Measurements from ENCODE around the gene CYTH1. TPM values are rescaled to one million over a fixed set of nuclear protein-coding genes. Genes with fewer than 3 reads are reported as not detected.

CYTH1 gene
- total RNA-seq, 2 experiments from 2014 or later = 145 to 149 TPM

DNA sequence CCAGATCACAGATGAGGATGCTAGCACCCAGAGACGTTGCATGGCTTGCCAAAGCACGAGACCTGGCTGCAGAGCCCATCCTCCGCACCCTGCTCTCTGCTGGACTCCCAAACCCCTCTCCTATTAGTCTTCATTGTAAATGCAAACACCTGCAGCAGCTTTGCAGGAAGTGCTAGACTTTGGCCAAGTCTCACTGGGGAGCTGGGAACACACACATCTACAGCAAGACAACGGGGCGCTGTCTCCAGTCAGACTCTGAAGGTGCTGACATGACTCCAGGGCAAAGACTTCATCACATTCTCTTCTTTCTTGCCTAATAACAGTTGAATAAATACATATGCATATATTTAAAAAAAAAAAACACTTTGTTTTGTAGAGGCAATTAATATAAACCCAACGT lies 43.8 kb downstream of the CYTH1 start:
- H3K4me1 Mint-ChIP-seq (ENCODE audit: low read depth) = peaks cover 86% of the 10 kb centered on the region
- H3K27me3 Mint-ChIP-seq (ENCODE audit: low read depth) = no peaks in the 10 kb centered on the region
- peak overlapping the region; percentile 10 for H3K4me3 Mint-ChIP-seq
- no peak for DNase-seq
- H3K36me3 Mint-ChIP-seq (ENCODE audit: low read depth) = peaks cover 10% of the 10 kb centered on the region
- intact Hi-C loops (cut with micrococcal nuclease) = loop anchor here (5.0 kb wide), 2 partner anchors 39 to 486 kb away; no protein-coding TSS in a partner anchor
- no peaks in the 10 kb centered on the region for H3K9me3 Mint-ChIP-seq
- H3K27ac Mint-ChIP-seq = peak overlapping the region; percentile 32
- CTCF ChIA-PET = interaction anchor here (0.9 to 3.0 kb wide), 5 partner anchors 9 to 39 kb away, joined by 4 to 14 read pairs (median 4); no protein-coding TSS in a partner anchor

DNA sequence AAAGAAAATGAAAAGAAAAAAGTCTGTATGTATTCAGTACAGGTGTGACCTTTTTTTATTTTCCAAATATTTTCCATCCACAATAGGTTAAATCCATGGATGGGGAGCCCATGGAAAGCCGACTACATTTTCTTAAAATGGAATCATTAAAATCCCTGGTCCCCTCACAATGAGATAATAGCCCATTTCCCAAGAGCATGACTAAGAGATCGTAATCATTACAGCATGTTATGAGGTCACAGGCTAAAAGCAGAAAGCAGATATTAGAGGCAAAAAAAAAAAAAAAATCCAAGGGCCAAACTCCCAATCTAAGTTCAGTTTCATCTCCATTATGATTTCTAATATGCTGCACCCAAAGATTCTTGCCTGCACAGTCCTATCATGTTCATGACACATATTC lies 44.7 kb downstream of the CYTH1 start:
- CTCF ChIA-PET = interaction anchor here (0.9 to 3.0 kb wide), 7 partner anchors 10 to 43 kb away, joined by 4 to 14 read pairs (median 4); no protein-coding TSS in a partner anchor
- Mint-ChIP-seq H3K4me3 (peak overlapping the region; percentile 88), H3K27ac (peak overlapping the region; percentile 93), H3K36me3 (ENCODE audit: low read depth) (peaks cover 6% of the 10 kb centered on the region), H3K4me1 (ENCODE audit: low read depth) (peaks cover 86% of the 10 kb centered on the region), H3K27me3 (ENCODE audit: low read depth) (no peaks in the 10 kb centered on the region), H3K9me3 (no peaks in the 10 kb centered on the region)
- no peak for DNase-seq
- intact Hi-C loops (cut with micrococcal nuclease) = loop anchor here (5.0 kb wide), 2 partner anchors 40 to 485 kb away; no protein-coding TSS in a partner anchor

DNA sequence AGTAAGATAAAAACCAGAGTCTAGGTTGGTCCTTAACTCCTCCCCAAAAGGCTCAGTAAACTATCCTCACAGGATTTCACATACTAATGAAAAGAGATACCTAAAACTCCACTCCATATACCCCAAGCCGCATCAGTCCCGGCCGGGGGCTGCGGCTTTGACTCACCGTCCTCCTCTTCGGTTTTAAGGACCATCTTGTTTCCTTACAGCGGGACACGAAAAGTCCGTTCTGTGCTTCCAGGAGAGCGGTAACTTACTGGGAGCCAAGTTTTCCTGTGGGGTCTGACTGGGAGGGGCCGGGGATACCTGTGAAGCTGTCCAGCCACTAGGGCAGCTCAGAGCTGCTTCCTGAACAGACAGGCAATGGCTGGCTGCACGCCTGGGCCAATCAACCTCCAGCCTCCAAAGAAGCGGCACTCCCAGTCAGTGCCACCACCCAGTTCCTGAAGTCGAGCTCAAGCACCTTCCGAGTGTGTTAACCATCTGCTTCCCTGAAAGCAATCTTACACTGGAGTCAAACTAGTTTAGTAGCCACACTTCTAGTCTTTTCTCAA lies 45.5 kb downstream of the CYTH1 start:
- Mint-ChIP-seq H3K36me3 (ENCODE audit: low read depth) (peaks cover 5% of the 10 kb centered on the region), H3K9me3 (no peaks in the 10 kb centered on the region), H3K27ac (peak overlapping the region; percentile 93), H3K4me1 (ENCODE audit: low read depth) (peaks cover 86% of the 10 kb centered on the region), H3K4me3 (peak overlapping the region; percentile 88), H3K27me3 (ENCODE audit: low read depth) (no peaks in the 10 kb centered on the region)
- DNase-seq = peak; percentile 84
- CTCF ChIA-PET = interaction anchor here (0.9 to 3.0 kb wide), 5 partner anchors 11 to 51 kb away, joined by 3 to 14 read pairs (median 5); no protein-coding TSS in a partner anchor
- intact Hi-C loops (cut with micrococcal nuclease) = loop anchor here (1.0 to 5.0 kb wide), 5 partner anchors 9 to 484 kb away; no protein-coding TSS in a partner anchor

DNA sequence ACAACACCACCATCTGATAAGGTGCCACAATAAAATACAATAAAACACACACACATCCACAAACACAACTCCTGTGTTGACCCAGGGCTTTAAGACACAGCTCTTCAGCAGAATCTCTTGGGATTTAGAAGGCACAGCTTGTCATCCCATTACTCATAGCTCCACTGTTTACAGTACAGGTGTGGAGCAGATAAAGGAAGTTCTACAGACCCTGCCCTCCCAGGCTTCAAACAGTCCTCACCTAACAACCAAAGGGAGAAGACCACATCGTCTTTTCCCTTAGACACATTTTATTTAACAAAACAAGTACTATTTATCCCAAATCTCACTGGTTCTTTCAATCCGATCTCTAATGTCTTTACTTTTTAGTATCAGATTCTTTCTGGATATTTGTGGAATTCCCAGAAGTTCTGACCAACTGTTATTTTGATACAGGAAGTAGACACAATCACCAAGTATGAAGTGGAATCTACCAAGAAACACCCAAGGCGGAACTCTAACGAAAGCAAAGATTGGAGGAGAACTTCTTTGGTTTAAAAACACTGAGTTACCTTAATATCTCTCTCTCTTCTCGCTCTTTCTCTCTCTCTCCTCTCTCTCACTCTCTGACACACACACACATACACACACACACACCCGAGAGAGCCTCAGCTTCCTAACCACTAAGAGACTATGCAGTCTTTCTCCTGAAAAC lies 46.1 kb downstream of the CYTH1 start:
- intact Hi-C loops (cut with micrococcal nuclease) = loop anchor here (1.0 to 5.0 kb wide), 5 partner anchors 9 to 484 kb away; no protein-coding TSS in a partner anchor
- Mint-ChIP-seq H3K9me3 (no peaks in the 10 kb centered on the region), H3K27me3 (ENCODE audit: low read depth) (no peaks in the 10 kb centered on the region), H3K36me3 (ENCODE audit: low read depth) (peaks cover 5% of the 10 kb centered on the region), H3K4me1 (ENCODE audit: low read depth) (peaks cover 87% of the 10 kb centered on the region), H3K27ac (peak overlapping the region; percentile 93), H3K4me3 (peak overlapping the region; percentile 88)
- peak; percentile 49 for DNase-seq
- CTCF ChIA-PET = interaction anchor here (0.9 to 3.0 kb wide), 10 partner anchors 11 to 55 kb away, joined by 3 to 14 read pairs (median 4); no protein-coding TSS in a partner anchor

DNA sequence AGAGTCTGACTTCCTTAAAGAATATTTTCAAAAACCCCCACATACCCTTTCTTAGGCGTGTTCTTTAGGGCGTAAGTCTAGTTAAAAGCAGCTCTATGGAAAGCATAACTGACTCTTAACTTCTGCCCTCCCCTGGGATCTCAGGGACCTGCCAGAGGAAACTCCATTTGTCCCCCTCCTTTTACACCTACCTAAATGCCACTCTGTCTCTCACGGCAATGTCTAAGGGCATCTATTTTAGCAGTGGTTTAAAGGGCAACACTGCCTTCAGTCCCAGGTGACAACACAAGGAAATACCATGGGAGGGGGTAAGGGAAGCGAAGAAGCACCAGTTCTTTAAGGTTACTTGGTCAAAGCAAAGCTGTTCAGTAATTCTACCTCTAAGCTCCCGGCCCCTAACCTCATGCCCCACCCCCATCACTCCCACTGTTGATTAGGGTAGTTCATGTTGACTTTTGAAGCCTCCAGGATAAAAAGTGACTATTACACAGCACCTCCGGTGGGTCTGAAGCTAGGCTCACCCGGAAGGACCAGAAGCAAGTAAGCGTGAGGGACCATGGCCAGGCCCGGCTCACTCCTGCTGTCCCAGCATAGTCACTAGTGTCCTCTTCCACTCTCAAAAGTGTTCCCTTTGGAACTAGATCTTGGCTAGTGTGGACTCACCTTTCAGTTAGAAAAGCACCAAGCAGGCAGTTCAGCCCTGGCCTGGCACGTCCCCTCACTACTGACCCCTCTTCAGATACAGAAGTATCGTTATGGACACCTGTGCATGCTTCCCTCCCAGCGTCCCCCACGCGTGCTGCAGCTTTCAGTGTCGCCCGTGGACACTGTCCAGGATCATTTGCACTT lies 47.1 kb downstream of the CYTH1 start:
- H3K27ac Mint-ChIP-seq = peak overlapping the region; percentile 93
- H3K9me3 Mint-ChIP-seq = no peaks in the 10 kb centered on the region
- CTCF ChIA-PET = interaction anchor here (0.8 to 1.8 kb wide), 10 partner anchors 9 to 56 kb away, joined by 3 to 9 read pairs (median 4); no protein-coding TSS in a partner anchor
- H3K36me3 Mint-ChIP-seq (ENCODE audit: low read depth) = peaks cover 2% of the 10 kb centered on the region
- H3K4me1 Mint-ChIP-seq (ENCODE audit: low read depth) = peaks cover 84% of the 10 kb centered on the region
- intact Hi-C loops (cut with micrococcal nuclease) = loop anchor here (5.0 kb wide), 2 partner anchors 42 to 483 kb away; no protein-coding TSS in a partner anchor
- no peaks in the 10 kb centered on the region for H3K27me3 Mint-ChIP-seq (ENCODE audit: low read depth)
- peak overlapping the region; percentile 88 for H3K4me3 Mint-ChIP-seq
- peak; percentile 58 for DNase-seq

DNA sequence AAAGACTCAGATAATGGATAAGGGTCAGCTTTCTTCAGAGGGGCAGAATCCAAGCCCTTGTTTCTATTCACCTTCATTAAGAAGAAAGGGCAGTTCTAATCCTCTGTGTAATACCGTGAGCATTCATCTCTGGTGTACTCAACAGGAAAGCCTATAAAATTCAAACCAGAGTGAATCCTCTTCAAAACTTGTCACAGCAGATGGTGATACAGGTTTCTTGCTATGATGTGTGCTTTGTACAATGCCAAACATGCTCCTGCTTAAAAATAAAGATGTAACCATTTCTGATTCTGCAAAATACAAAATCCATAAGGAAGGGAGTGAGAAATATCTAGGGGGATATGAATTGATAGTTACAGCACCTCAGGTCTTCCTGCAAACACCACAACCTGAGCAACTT lies 49.7 kb downstream of the CYTH1 start:
- Mint-ChIP-seq H3K9me3 (no peaks in the 10 kb centered on the region), H3K4me3 (no peak overlapping the region), H3K4me1 (ENCODE audit: low read depth) (peaks cover 82% of the 10 kb centered on the region), H3K36me3 (ENCODE audit: low read depth) (peaks cover 2% of the 10 kb centered on the region), H3K27ac (peak overlapping the region; percentile 57), H3K27me3 (ENCODE audit: low read depth) (no peaks in the 10 kb centered on the region)
- CTCF ChIA-PET = interaction anchor here (1.4 kb wide), 1 partner anchor 15 kb away, joined by 5 read pairs; no protein-coding TSS in a partner anchor
- no peak for DNase-seq
- intact Hi-C loops (cut with micrococcal nuclease) = no loop called here

DNA sequence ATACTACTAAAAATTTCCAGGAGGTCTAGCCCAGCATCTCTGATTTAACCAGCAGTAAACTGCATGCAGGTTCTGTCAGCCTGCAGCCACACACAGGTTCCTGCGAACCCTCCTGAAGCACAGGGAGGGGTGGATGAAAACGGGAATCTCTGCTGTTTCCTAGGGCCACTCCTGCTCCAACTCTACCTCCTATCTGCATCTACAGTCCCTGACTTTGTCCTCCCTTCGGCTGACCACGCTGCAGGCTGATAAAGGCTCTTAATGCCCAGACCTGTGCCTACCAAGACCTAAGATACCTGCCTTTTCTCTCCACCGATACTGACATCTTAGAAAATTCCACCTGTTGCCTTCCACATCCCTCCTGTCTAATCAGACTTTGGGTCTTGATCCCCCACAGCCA lies 50.2 kb downstream of the CYTH1 start:
- peaks cover 83% of the 10 kb centered on the region for H3K4me1 Mint-ChIP-seq (ENCODE audit: low read depth)
- peaks cover 2% of the 10 kb centered on the region for H3K36me3 Mint-ChIP-seq (ENCODE audit: low read depth)
- DNase-seq = no peak
- H3K4me3 Mint-ChIP-seq = no peak overlapping the region
- no peaks in the 10 kb centered on the region for H3K27me3 Mint-ChIP-seq (ENCODE audit: low read depth)
- no peaks in the 10 kb centered on the region for H3K9me3 Mint-ChIP-seq
- intact Hi-C loops (cut with micrococcal nuclease) = no loop called here
- H3K27ac Mint-ChIP-seq = peak overlapping the region; percentile 57
- CTCF ChIA-PET = no interaction called here

DNA sequence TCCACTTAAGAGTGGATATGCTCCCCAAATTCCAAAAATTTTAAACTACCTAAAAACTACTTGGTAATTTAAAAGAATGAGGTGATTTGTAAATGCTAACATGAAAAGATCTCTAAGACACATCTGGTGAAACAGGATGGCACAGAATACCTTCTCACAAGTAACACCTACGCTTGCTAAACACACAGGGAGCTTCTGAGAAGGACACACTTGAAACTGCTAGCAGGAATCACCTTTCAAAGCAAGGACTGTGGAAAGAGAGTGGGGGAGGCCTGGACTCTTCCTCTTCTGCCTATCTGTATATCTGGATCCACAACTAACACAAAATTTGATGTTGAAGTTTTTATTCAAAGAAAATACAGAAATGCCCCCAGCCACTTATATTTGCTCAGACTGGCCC lies 52.4 kb downstream of the CYTH1 start:
- H3K27ac Mint-ChIP-seq = peak overlapping the region; percentile 70
- DNase-seq = peak; percentile 32
- intact Hi-C loops (cut with micrococcal nuclease) = loop anchor here (5.0 kb wide), 1 partner anchor 1602 kb away; no protein-coding TSS in a partner anchor
- no peaks in the 10 kb centered on the region for H3K9me3 Mint-ChIP-seq
- H3K4me3 Mint-ChIP-seq = peak overlapping the region; percentile 28
- peaks cover 87% of the 10 kb centered on the region for H3K4me1 Mint-ChIP-seq (ENCODE audit: low read depth)
- H3K36me3 Mint-ChIP-seq (ENCODE audit: low read depth) = peaks cover 5% of the 10 kb centered on the region
- CTCF ChIA-PET = interaction anchor here (2.2 kb wide), 1 partner anchor 21 kb away, joined by 8 read pairs; no protein-coding TSS in a partner anchor
- H3K27me3 Mint-ChIP-seq (ENCODE audit: low read depth) = no peaks in the 10 kb centered on the region

DNA sequence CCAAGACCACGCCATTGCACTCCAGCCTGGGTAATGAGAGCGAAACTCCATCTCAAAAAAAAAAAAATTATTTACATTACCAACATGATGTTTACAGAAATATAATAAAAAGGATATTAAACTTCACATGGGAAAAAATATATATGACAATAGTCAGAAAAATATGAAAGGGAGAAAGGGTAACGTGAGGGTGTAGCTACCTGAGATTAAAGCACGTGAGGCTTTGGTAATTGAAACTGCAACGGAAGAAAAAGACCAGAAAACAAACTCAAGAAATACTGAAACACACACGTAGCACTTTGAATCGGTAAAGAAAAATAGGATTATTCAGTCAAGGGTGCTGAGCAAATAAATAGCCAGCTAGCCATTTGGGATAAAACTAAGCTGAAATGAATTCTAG lies 53.6 kb downstream of the CYTH1 start:
- Mint-ChIP-seq H3K27me3 (ENCODE audit: low read depth) (no peaks in the 10 kb centered on the region), H3K36me3 (ENCODE audit: low read depth) (peaks cover 5% of the 10 kb centered on the region), H3K9me3 (no peaks in the 10 kb centered on the region), H3K4me1 (ENCODE audit: low read depth) (peaks cover 91% of the 10 kb centered on the region), H3K27ac (no peak overlapping the region), H3K4me3 (no peak overlapping the region)
- intact Hi-C loops (cut with micrococcal nuclease) = loop anchor here (5.0 kb wide), 1 partner anchor 1601 kb away; no protein-coding TSS in a partner anchor
- CTCF ChIA-PET = interaction anchor here (0.7 to 2.2 kb wide), 5 partner anchors 18 to 1438 kb away, joined by 3 to 8 read pairs (median 4); no protein-coding TSS in a partner anchor
- no peak for DNase-seq

DNA sequence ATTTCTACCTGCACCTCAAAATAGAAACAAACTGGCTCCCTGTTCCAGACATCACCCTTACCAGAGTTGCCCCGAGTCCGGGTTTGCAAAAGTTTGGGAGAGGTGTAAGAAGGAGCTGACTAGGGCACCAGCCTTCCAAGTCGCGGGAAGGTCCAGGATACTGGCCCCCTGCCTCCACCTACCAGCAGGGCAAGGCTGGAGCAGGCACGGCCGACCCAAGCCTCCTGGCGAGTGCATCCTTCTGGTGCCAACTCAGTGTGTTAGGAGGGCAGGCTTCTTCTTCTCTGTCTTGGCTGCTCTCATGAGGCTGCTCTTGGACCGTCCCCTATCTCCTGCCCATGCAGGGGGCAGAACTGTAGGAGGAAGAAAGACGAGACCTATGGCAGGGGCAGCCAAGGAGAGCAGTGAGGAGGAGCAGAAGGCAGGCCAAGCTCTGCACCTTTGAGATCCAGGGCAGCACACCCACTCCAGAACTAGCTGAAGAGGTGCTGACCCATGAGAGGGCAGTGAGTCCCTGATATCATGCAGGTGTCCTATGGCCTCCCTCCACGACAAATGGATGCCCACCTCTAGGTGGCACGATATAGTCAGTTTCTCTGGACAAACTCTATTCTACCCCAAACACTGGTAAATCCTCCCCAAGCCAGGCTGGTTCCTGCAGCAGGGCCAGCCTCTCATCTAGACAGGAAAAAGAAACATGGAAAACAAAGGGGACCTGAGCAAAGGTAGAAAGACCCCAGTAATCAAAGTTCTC lies 54.4 kb downstream of the CYTH1 start:
- no peaks in the 10 kb centered on the region for H3K9me3 Mint-ChIP-seq
- CTCF ChIA-PET = interaction anchor here (0.8 to 2.2 kb wide), 2 partner anchors 19 kb away, joined by 6 to 8 read pairs; no protein-coding TSS in a partner anchor
- intact Hi-C loops (cut with micrococcal nuclease) = loop anchor here (1.0 to 5.0 kb wide), 2 partner anchors 8 to 1600 kb away; no protein-coding TSS in a partner anchor
- peak overlapping the region; percentile 64 for H3K27ac Mint-ChIP-seq
- H3K4me3 Mint-ChIP-seq = no peak overlapping the region
- peaks cover 5% of the 10 kb centered on the region for H3K36me3 Mint-ChIP-seq (ENCODE audit: low read depth)
- no peak for DNase-seq
- H3K4me1 Mint-ChIP-seq (ENCODE audit: low read depth) = peaks cover 92% of the 10 kb centered on the region
- no peaks in the 10 kb centered on the region for H3K27me3 Mint-ChIP-seq (ENCODE audit: low read depth)

DNA sequence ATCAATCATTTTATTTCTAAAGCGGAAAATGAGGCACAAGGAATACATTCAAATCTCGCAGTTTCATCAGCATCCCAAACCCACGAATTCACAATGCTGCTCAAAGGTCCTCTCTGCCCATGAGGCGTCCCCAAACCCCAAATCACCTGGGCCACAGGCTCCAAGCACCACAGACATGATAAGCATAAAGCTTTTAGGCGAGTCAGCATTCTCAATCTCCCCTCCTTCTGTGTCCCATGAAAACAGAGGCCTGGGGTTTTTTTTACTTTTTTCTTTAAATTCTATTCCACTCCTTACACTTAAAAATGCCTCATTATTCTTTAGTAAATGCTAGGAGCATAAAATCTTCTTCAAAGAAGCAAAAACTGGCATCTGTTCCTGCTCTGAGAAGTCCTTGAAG lies 55.0 kb downstream of the CYTH1 start:
- H3K27me3 Mint-ChIP-seq (ENCODE audit: low read depth) = no peaks in the 10 kb centered on the region
- H3K9me3 Mint-ChIP-seq = no peaks in the 10 kb centered on the region
- H3K4me3 Mint-ChIP-seq = peak overlapping the region; percentile 64
- peak overlapping the region; percentile 92 for H3K27ac Mint-ChIP-seq
- no peak for DNase-seq
- H3K36me3 Mint-ChIP-seq (ENCODE audit: low read depth) = peaks cover 5% of the 10 kb centered on the region
- CTCF ChIA-PET = interaction anchor here (2.2 to 2.3 kb wide), 3 partner anchors 15 to 18 kb away, joined by 8 to 11 read pairs (median 11); no protein-coding TSS in a partner anchor
- peaks cover 92% of the 10 kb centered on the region for H3K4me1 Mint-ChIP-seq (ENCODE audit: low read depth)
- intact Hi-C loops (cut with micrococcal nuclease) = loop anchor here (1.0 to 5.0 kb wide), 2 partner anchors 8 to 1600 kb away; no protein-coding TSS in a partner anchor

All from activated naive CD4-positive, alpha-beta T cell treated with anti-CD3 and anti-CD28 coated beads for 36 hours (primary cell).